ENCODE results near the gene ARL8B. TPM values are rescaled to one million over a fixed set of nuclear protein-coding genes. Genes with fewer than 3 reads are reported as not detected.

Gene ARL8B
- total RNA-seq, 1 donor from 2014 or later, result 43.5 TPM

DNA sequence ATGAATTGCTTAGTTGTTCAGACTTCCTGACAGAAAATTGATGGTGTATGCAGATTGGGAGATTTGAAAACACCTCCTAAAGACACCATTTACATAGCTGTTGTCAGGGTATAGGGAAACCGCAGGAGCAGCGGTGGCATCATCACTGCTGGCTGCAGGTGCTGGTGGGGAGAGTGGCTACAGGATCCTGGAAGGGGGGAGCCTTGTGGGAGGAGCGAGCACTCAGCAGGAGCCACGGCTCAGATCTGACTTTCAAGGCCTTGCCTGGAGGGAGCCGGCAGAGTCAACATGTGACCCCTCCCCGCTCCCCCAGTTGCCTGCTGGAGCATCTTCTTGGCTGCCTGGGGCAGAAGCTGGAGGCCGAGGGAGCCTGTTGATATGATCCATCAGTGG, 91.5 kb downstream of the ARL8B start:
- Mint-ChIP-seq H3K27me3 (no peaks in the 10 kb centered on the region), H3K36me3 (peaks cover 59% of the 10 kb centered on the region), H3K4me3 (no peak overlapping the region), H3K4me1 (ENCODE audit: unreplicated experiment) (peaks cover 13% of the 10 kb centered on the region), H3K9me3 (no peaks in the 10 kb centered on the region), H3K27ac (peak overlapping the region; percentile 16)
- TF ChIP-seq, protein P1, sequence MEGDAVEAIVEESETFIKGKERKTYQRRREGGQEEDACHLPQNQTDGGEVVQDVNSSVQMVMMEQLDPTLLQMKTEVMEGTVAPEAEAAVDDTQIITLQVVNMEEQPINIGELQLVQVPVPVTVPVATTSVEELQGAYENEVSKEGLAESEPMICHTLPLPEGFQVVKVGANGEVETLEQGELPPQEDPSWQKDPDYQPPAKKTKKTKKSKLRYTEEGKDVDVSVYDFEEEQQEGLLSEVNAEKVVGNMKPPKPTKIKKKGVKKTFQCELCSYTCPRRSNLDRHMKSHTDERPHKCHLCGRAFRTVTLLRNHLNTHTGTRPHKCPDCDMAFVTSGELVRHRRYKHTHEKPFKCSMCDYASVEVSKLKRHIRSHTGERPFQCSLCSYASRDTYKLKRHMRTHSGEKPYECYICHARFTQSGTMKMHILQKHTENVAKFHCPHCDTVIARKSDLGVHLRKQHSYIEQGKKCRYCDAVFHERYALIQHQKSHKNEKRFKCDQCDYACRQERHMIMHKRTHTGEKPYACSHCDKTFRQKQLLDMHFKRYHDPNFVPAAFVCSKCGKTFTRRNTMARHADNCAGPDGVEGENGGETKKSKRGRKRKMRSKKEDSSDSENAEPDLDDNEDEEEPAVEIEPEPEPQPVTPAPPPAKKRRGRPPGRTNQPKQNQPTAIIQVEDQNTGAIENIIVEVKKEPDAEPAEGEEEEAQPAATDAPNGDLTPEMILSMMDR (conservative IDR thresholded peaks at IDR 0.05), result no peak
- no peak for DNase-seq (ENCODE audit: extremely low spot score, unreplicated experiment)

DNA sequence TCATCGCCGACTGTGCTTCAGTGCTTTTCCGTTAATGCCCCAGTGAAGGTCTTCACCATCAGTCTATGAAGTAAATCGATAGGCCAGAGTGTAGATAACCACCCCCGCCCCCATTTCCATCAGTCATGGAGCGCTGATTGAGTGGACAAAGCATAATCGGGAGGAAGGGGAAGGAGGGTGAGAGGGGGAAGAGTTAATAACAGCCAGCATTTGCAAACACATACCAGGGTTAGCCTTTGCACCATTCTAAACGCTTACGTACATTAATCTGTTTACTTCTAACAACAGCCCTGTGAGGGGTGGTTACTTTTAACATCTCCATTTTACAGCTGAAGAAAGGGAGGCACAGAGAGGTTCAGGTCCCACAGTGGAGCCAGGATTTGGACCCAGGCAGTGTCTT, 92.3 kb downstream of the ARL8B start:
- no peak for DNase-seq (ENCODE audit: extremely low spot score, unreplicated experiment)
- Mint-ChIP-seq H3K9me3 (no peaks in the 10 kb centered on the region), H3K27ac (no peak overlapping the region), H3K4me1 (ENCODE audit: unreplicated experiment) (peaks cover 19% of the 10 kb centered on the region), H3K4me3 (no peak overlapping the region), H3K27me3 (no peaks in the 10 kb centered on the region), H3K36me3 (peaks cover 53% of the 10 kb centered on the region)
- TF ChIP-seq, protein P1 (conservative IDR thresholded peaks at IDR 0.05), result no peak

DNA sequence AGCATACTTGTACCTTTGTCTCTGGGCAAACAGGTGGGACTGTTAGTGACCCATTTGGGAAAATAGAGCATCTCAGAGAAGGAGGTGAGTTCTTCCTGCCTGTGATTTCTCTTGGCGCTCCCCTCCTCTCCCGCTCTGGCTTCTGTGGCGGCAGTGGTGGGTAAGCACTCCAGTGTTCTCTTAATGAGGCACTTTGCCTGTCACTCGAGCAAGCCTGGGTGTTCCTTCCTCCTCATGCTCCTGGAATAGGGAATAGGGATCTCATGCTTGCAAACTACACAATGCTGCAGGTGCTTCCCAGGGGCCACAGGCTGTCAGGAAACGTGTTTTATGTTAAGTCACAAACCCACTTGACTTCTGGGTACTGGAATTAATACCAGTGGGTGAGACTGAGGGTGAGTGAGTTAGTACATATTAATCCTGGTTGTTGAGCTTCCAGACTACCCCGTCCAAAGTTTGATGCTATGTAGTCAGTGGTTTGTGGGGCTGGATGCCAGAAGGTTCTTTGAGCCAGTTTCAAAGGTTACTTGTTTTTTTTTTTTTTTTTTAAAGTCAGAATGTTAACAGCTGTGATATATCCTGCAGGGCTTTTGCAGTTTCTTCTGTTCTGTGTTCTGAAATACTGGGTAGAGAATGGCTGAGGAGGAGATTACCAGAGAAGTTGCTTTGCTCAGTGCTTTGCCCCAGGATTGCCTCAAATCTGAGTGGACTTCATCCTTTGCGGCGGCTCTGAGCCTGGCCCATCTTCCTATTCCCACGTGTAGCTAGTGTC, 95.9 kb downstream of the ARL8B start:
- TF ChIP-seq, protein P1 (conservative IDR thresholded peaks at IDR 0.05), result no peak
- Mint-ChIP-seq H3K4me1 (ENCODE audit: unreplicated experiment) (peaks cover 15% of the 10 kb centered on the region), H3K4me3 (no peak overlapping the region), H3K9me3 (no peaks in the 10 kb centered on the region), H3K27ac (peak overlapping the region; percentile 73), H3K36me3 (peaks cover 22% of the 10 kb centered on the region), H3K27me3 (no peaks in the 10 kb centered on the region)
- DNase-seq (ENCODE audit: extremely low spot score, unreplicated experiment), result no peak

DNA sequence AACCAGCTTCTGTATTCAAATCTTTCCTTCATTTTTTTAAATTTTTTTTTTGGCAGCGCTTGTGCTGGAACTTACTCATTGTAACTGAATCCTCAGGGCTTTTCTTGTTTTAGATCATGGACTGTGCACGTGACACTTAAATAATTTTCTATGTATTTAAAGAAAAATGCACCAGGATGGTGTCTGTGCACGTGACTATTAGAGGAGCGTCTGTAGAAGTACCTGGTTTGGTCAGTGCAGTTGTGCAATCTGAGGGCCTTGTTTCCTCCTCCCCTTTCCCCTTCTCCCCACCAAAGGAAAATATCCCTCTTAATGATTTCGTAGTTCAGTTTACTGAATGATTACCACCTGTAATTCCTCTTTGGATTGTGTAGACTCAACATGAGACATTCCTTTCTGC, 96.7 kb downstream of the ARL8B start:
- peak overlapping the region; percentile 2 for H3K4me3 Mint-ChIP-seq
- no peaks in the 10 kb centered on the region for H3K9me3 Mint-ChIP-seq
- no peak for DNase-seq (ENCODE audit: extremely low spot score, unreplicated experiment)
- no peaks in the 10 kb centered on the region for H3K27me3 Mint-ChIP-seq
- H3K27ac Mint-ChIP-seq, result peak overlapping the region; percentile 73
- TF ChIP-seq, protein P1 (conservative IDR thresholded peaks at IDR 0.05), result no peak
- peaks cover 16% of the 10 kb centered on the region for H3K36me3 Mint-ChIP-seq
- H3K4me1 Mint-ChIP-seq (ENCODE audit: unreplicated experiment), result peaks cover 15% of the 10 kb centered on the region

DNA sequence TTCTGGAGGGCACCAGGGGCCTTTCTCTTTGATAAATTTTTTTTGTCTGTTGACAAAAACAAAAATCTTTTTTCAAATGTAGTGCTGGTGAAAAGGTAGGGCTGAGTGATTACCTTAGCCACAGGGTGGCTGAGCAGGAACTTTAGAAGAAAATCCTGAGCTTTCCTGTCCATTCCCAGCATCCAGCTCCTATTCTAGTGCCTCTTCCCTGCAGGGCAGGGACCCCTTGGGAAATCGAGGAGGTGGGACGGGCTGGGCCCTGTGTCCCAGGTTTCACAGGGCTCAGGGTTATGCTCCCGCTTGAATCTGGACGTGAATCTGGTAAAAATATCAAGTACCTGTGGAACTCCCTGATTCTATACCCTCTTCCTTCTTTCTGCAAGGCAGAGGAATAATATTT, 97.1 kb downstream of the ARL8B start:
- Mint-ChIP-seq H3K4me1 (ENCODE audit: unreplicated experiment) (peaks cover 15% of the 10 kb centered on the region), H3K27ac (peak overlapping the region; percentile 73), H3K9me3 (no peaks in the 10 kb centered on the region), H3K36me3 (peaks cover 16% of the 10 kb centered on the region), H3K4me3 (no peak overlapping the region), H3K27me3 (no peaks in the 10 kb centered on the region)
- no peak for DNase-seq (ENCODE audit: extremely low spot score, unreplicated experiment)
- TF ChIP-seq, protein P1 (conservative IDR thresholded peaks at IDR 0.05), result no peak

Data from type B pancreatic cell (in vitro differentiated cells).